NOMO-1 treated with DMSO at 0.1 percent for 48 hours (cell line): ENCODE results near the gene TPRKB.
A peak's percentile ranks its signal among the peaks of the same experiment; 100 is the strongest.
"Not testable (repeated sequence)": the region's sequence is repeated elsewhere in the genome, so short reads cannot be mapped to it uniquely, and the experiment has no call there.

Source experiments
- DNase-seq: peaks from one replicate; lab custom pipeline; 2025; ENCODE audit not compliant: unreplicated experiment; lab: John Stamatoyannopoulos, UW

The TPRKB gene

DNA sequence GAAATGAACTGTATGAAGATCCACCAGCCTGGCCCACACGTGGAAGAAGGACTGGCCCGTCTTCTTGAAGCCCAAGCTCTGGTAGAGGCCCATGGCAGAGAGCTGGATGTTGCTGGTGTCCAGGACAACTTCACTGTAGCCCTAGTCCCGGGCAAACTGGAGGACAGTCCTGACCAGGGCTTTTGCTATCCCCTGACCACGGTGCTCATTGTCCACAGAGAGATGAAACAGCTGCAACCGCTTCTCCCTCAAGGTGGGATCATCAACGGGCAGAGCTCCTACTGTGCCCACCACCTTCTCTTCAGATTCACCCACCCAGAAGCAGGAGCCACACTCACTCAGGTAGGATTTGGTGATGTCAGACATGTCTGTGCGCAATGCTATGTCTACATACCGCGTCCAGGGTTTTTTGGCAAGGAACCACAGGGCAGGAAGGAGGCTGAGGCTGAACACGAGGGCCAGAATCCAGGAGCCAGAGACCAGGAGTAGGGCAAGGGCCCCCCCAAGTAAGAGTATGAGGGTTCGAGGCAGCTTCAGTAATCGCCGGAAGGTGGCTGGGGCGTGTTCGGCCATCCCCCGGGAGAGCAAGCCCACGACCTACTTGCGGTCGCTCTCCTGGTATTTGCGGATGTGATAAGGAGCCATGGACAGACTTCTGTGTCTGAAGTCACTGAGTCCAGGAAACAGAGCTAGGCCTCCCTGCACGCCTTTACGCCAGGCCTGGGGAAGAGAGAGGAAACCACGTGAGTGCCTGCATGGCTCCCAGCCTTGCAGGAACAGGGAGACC lies 36.3 kb downstream of the TPRKB start:
- no peak for DNase-seq

DNA sequence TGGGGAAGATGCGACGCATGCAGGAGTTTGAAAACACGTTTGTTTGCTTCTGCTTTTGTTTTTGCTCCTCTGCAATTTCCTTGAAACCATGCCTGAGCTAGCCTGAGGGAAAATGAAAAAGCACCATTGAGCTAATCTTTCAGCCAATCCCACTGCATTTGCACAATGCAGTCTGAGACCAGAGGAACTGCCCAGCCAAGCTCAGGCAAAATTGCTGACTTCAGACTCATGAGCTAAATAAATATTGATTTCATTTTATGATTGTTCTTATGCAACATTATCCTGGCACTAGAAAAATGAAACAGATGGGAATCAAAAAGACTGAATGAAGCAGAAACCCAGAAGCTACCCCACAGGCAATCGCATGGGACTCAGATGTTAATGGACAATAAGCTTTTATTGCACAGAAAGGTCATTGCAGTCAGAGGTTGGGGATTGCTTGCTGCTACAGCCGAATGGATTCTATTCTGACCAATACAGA lies 37.0 kb downstream of the TPRKB start:
- DNase-seq: peak; percentile 53

DNA sequence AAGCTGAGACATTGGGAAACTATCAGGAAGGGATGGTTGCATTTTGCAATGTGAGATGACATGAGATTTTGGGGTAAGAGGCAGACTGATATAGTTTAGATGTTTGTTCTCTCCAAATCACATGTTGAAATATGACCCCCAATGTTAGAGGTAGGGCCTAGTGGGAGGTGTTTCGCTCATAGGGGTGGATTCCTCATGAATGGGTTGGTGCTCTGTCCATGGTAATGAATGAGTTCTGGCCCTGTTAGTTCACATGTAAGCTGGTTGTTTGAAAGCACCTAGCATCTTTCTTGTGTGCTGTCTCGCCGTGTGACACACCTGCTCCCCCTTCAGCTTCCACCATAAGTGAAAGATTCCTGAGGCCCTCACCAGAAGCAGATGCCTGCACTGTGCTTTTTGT lies 37.7 kb downstream of the TPRKB start:
- no peak for DNase-seq

DNA sequence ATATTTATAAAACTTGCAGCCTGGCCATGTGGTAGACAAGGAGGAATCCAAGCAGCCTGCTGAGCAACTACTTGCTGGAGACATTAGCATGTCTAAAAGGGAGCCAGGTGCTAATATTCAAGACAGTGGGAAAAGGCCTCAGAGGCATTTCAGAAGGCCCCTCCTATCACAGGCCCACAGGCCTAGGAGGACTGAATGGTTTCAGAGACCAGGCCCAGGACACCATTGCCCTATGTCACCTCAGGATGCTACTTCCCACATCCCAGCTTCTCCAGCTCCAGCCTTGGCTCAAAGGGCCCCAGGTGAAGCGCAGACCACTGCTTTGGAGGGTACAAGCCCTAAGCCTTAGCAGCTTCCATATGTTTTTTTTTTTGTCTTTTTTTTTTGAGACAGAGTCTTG lies 39.0 kb downstream of the TPRKB start:
- no peak for DNase-seq

DNA sequence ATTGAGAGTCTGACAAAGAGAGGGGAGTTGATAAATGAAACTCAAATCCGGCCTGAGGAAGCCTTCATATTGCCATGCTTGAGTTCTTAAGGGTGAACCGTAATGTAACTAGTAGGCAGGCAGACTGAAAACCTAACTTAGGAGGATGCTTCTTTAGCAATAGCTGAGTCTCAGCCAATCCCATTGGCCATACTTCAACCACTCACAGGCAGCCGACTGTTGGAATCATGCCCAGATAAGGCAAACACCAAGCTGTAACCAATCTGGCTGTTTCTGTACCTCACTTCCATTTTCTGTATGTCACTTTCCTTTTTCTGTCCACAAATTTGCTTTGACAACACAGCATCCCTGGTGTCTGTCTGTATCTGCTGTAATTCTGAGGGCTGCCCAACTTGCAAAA lies 39.5 kb downstream of the TPRKB start:
- DNase-seq: no peak

DNA sequence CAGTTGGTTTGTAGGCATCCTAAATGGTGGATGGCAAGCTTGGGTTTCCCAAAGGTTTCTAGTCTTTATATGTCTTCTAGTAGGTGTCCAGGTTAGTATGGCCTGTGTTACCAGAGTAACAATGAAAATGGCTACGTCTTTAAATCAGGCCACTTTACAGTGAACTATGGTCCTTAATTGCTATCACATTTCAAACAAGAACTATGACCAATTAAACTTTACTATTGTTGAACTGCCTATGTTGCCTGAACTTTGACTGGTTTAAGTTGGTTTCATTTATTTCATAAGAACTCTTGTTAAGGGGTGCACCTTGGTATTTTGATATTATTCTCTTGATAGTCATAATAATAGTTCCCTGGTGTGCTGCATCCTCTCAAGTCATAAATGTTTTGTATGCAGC lies 40.2 kb downstream of the TPRKB start:
- DNase-seq: not testable (repeated sequence)

DNA sequence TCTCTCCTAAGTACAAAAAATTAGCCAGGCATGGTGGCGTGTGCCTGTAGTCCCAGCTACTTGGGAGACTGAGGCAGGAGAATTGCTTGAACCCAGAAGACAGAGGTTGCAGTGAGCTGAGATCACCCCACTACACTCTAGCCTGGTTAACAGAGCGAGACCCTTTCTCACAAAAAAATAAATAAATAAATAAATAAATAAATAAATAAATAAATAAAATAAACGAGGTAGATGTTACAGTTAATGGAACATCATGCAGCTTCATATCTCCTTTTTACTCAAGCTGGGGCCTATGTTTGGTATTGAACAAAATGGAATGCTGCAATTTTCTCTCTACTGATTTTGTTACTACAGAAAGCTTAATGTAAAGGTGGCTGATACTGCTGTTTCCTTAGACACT lies 40.6 kb downstream of the TPRKB start:
- DNase-seq: not testable (repeated sequence)

DNA sequence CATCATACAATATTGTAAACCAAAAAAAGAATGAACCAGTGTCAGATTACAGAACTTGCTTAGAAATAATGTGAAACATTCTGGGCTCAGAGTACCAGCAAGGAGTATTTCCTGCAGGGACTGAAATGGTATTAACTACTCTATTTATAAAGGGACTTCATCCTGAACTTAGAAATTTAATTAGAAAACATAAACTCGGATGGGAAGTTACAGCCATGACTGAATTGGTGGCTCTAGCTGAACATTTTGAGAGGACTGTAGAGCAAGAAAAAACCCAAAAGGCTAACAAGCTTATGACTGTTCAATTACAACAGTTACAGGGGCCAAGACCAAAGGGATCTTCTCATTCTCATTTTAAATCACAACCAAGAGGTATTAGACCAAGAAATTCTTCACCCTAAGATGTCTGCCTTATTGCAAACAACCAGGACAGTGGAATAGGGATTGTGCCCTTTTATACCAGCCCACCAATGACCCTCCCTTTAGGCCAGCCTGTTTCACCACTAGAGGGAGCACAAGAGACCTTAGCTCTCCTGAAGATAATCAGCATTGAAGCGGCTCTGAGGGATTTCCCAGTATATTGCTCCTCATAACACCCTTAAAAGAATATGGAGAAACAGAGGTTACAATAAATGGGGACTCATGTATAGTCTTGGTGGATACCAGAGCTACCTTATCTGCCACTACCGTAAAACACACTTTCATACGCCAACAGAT lies 46.6 kb downstream of the TPRKB start:
- not testable (repeated sequence) for DNase-seq

DNA sequence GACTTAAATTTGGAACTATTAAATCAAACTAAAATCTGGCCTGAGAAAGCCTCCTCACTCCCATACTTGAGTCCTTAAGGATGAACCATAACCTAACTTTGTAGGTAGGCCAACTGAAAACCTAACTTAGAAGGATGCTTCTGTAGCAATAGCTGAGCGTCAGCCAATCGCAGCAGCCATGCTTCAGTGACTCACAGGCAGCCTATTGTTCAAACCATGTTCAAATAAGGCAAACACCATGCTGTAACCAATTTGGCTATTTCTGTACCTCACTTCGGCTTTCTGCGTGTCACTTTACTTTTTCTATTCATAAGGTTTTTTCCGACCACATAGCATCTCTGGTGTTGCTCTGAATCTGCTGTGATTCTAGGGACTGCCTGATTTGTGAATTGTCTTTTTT lies 48.7 kb downstream of the TPRKB start:
- not testable (repeated sequence) for DNase-seq

DNA sequence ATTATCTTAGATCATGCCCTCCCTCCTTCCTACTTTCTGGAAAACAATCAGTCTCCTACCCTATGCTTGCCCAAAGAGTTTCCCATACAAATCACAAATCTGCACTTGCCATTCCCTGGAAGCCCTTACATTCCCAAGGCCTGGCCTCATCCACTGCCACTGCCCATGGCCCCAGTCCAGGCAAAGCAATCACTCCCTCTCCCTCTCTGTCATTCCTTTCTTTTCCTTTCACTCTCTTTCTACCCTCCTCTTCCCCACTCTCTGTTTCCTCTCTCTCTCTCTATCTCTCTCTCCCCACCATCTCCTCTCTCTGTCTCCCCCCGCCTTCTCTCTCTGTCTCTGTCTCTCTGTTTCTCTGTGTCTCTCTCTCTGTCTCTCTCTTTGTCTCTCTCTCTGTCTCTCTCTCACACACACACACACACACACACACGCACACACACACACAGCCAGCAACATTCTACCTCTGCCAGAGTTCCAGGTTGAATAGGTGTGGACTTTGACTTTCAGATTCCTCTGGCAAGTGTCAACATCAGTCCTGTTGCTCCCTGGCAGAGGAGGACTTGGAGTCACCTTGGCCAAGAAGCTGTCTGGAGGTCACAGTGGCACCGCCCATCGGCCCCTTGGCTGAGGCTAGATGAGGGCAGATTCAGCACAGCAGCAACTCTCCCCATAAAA lies 51.2 kb downstream of the TPRKB start:
- DNase-seq: no peak

DNA sequence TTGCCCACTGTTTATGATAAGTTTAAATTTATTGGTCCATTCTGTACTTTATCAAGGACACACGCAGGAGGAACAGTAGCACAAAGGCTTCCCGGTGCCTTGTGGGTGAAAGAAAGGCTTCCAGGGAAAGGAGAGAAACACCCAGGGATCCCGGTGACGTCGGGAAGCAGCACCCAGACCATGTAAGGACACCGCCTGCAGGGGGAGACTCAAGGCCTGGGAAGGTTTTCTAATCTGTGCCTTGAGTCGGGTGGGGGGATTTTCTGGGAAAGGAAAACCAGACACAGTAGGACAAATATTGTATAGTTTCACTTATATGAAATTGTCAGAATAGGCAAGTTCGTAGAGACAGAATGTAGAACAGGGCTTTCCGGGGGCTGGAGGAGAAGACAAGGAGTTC lies 52.2 kb downstream of the TPRKB start:
- DNase-seq: not testable (repeated sequence)

DNA sequence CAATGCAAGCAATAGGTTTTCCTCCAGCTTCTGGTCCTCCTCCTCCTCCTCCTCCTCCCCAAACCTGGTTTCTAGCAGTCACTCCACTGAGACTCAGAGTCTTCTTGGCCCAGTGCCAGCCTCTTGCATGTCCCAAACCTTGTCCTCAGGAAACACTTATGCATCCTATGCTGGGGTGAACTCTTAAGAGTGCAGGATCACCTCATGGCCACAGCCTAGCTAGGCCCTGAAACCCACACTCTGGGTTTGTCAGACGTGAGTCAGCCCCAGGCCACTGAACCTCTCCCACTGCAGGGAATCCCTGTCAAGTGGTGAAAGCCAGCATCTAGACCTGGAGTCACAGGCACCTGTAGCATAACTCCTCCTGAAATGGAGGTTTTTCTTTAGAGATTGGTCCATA lies 52.8 kb downstream of the TPRKB start:
- not testable (repeated sequence) for DNase-seq

DNA sequence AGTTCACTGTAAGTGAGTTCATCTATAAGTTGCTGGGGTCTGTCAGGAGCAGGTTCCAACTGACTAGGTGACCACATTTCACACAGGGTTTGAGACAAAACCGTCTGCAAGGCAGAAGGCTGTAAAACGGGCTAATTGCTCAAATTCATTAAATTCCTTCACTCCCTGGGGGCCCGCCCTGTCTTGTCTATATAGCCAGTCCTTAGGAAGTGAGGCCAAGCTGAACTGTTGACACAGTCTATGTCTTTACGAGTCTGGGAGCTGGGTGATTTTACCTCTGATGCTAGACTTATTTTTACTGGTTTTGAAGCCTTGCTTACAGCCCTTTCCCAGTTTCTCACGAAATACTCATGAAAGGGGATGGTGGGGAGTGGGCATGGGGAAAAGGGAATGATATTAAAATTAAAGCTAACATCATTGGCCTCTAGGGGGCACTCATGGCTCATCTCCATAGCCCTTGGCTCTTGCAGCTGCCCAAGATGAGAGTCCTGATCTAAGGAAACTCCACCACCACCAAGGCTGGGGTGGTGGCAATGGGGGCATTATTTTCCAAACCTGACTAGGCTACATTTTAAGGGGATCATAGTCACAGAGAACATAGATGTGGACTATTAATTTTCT lies 57.1 kb downstream of the TPRKB start:
- peak; percentile 13 for DNase-seq
